A549 (cell line): ENCODE results near the gene RPL13. TPM values are rescaled to one million over a fixed set of nuclear protein-coding genes. Genes with fewer than 3 reads are reported as not detected.
A peak's percentile ranks its signal among the peaks of the same experiment; 100 is the strongest.

Experiments
- ATAC-seq, 2 experiments: fragments of 200-7000 bp in 1 of 2; fragments of >200 bp in 1 of 2; cut with Nextera tagmentation in 1 of 2; cut with Tn5 transposase in 1 of 2; 3 replicates each; pipeline versions ENCODE4 v1.8.0 to v1.9.1; 2018 to 2020; ENCODE audit warnings: mild to moderate bottlenecking in 1 of 2, moderate library complexity in 1 of 2
- CTCF ChIA-PET: fragments of 300-600 bp; sonication (Branson Sonifier 250); formaldehyde crosslinking; extraction: SDS; loops from one replicate; lab custom pipeline; 2021; ENCODE audit warnings: antibody characterized with exemption, inconsistent platforms; lab: Yijun Ruan, JAX
- POLR2A ChIA-PET: fragments of 350-600 bp; formaldehyde crosslinking; extraction: SDS; loops from one replicate; lab custom pipeline; 2021; ENCODE audit warnings: antibody characterized with exemption, inconsistent platforms; lab: Yijun Ruan, JAX
- DNase-seq, 2 experiments: peaks; one replicate each; pipeline versions ENCODE4 v3.0.0 to v3.0.0-alpha.2; 2011 to 2016; ENCODE audit warnings: low read depth in 1 of 2, low spot score in 1 of 2
- FAIRE-seq: peaks from 2 replicates; lab custom pipeline; 2011; peaks lifted over from hg19 to GRCh38; lab: Jason Lieb, UNC
- H3K27ac ChIP-seq, 2 experiments: fragments of >200 bp; sonication (Bioruptor Twin); formaldehyde crosslinking; 3 replicates each; pipeline ENCODE4 v1.5.1; 2016 to 2017
- H3K4me1 ChIP-seq: fragments of >200 bp; sonication (Bioruptor Twin); formaldehyde crosslinking; 3 replicates; pipeline ENCODE4 v1.6.1; 2016
- H3K4me2 ChIP-seq: fragments of >200 bp; sonication (Bioruptor Twin); formaldehyde crosslinking; 3 replicates; pipeline ENCODE4 v1.6.1; 2016
- H3K4me3 ChIP-seq: fragments of >200 bp; sonication (Bioruptor Twin); formaldehyde crosslinking; 3 replicates; pipeline ENCODE4 v1.5.1; 2016
- H3K9me3 ChIP-seq: fragments of >200 bp; sonication (Bioruptor Twin); formaldehyde crosslinking; 3 replicates; pipeline ENCODE4 v1.6.1; 2016
- BHLHE40 ChIP-seq: IDR thresholded peaks from 2 replicates; pipeline ENCODE4 v1.6.1; 2012; ENCODE audit warnings: low read depth, low read length, inconsistent platforms
- CBX8 ChIP-seq: fragments of 200-600 bp; sonication (generic); IDR thresholded peaks from 2 replicates; pipeline ENCODE4 v1.6.1; 2016
- CTCF ChIP-seq: fragments of >200 bp; sonication (Bioruptor Twin); formaldehyde crosslinking; IDR thresholded peaks from 3 replicates; pipeline ENCODE4 v1.5.1; 2016
- FOSB ChIP-seq: fragments of 250-450 bp; sonication (Bioruptor Pico); IDR thresholded peaks from 2 replicates; pipeline ENCODE4 v1.5.0; 2020; ENCODE audit warnings: mild to moderate bottlenecking, moderate library complexity
- GATA3 ChIP-seq: IDR thresholded peaks from 2 replicates; pipeline ENCODE4 v1.6.1; 2012; ENCODE audit warnings: borderline replicate concordance
- HEYL ChIP-seq: fragments of 250-450 bp; sonication (Bioruptor Pico); IDR thresholded peaks from 2 replicates; pipeline ENCODE4 v1.8.0; 2021; ENCODE audit warnings: mild to moderate bottlenecking, moderate library complexity
- HOXB13 ChIP-seq: fragments of 250-450 bp; sonication (Bioruptor Pico); IDR thresholded peaks from 2 replicates; pipeline ENCODE4 v1.5.0; 2020; ENCODE audit warnings: low read depth, mild to moderate bottlenecking, moderate library complexity
- MAFK ChIP-seq: fragments of 450-650 bp; IDR thresholded peaks from 2 replicates; pipeline ENCODE4 v1.6.1; 2014; ENCODE audit not compliant: partially characterized antibody
- MAZ ChIP-seq: fragments of 150-350 bp; IDR thresholded peaks from 2 replicates; pipeline ENCODE4 v1.6.1; 2014; ENCODE audit warnings: antibody characterized with exemption, low read depth, low read length, borderline replicate concordance
- TP53 ChIP-seq: fragments of 250-450 bp; sonication (Bioruptor Pico); IDR thresholded peaks from 2 replicates; pipeline ENCODE4 v1.5.0; 2021; ENCODE audit warnings: mild to moderate bottlenecking, moderate library complexity
- USF2 ChIP-seq: fragments of 450-650 bp; IDR thresholded peaks from 2 replicates; pipeline ENCODE4 v1.6.1; 2014; ENCODE audit warnings: antibody characterized with exemption
- WGBS: methylation state at CpG from one replicate; pipeline ENCODE4 v1.1.6; 2017; ENCODE audit errors: missing lambda C conversion rate; 5-methylcytosine and 5-hydroxymethylcytosine counted together
- polyA plus RNA-seq, 4 experiments: library from polyadenylated mRNA; depleted of rRNA in 3 of 4; stranded (reverse); fragments of >200 nt; fragmentation: RNase III in 1 of 4; extraction: RNeasy Plus Mini Kit Qiagen cat#74134 plus additional on column Dnase treatment in 1 of 4; gene quantifications; 2 replicates in 3 of 4; 3 replicates in 1 of 4; pipeline ENCODE4 v1.2.3, GENCODE V29; 2011 to 2017
- TF ChIP-seq, protein P1 (sequence below): IDR thresholded peaks from 2 replicates; pipeline ENCODE4 v1.6.1; 2012
- TF ChIP-seq, protein P2 (sequence below): fragments of >200 bp; sonication (Bioruptor Twin); formaldehyde crosslinking; IDR thresholded peaks from 3 replicates; pipeline ENCODE4 v1.6.1; 2016
- TF ChIP-seq, protein P3 (sequence below): IDR thresholded peaks from 2 replicates; pipeline ENCODE4 v1.6.1; 2012; ENCODE audit warnings: low read depth, borderline replicate concordance

RPL13 gene
- polyA plus RNA-seq, 2 of the 4 experiments (the other 2 are of a cell fraction): 2,911 to 3,044 TPM

- 0 out of 6 replicates have a peak overlapping the region, but pooled peaks of 1 of the 2 experiments have one; percentile 24 for H3K27ac ChIP-seq
- ChIA-PET POLR2A (no interaction called here), CTCF (interaction anchor here (0.8 to 1.7 kb wide), 5 partner anchors 15 to 104 kb away, joined by 3 to 4 read pairs (median 3); no protein-coding TSS in a partner anchor)
- TF ChIP-seq, protein P1, sequence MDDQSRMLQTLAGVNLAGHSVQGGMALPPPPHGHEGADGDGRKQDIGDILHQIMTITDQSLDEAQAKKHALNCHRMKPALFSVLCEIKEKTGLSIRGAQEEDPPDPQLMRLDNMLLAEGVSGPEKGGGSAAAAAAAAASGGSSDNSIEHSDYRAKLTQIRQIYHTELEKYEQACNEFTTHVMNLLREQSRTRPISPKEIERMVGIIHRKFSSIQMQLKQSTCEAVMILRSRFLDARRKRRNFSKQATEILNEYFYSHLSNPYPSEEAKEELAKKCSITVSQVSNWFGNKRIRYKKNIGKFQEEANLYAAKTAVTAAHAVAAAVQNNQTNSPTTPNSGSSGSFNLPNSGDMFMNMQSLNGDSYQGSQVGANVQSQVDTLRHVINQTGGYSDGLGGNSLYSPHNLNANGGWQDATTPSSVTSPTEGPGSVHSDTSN: no peak
- TF ChIP-seq, protein P2, sequence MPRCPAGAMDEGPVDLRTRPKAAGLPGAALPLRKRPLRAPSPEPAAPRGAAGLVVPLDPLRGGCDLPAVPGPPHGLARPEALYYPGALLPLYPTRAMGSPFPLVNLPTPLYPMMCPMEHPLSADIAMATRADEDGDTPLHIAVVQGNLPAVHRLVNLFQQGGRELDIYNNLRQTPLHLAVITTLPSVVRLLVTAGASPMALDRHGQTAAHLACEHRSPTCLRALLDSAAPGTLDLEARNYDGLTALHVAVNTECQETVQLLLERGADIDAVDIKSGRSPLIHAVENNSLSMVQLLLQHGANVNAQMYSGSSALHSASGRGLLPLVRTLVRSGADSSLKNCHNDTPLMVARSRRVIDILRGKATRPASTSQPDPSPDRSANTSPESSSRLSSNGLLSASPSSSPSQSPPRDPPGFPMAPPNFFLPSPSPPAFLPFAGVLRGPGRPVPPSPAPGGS: no peak
- TF ChIP-seq, protein P3, sequence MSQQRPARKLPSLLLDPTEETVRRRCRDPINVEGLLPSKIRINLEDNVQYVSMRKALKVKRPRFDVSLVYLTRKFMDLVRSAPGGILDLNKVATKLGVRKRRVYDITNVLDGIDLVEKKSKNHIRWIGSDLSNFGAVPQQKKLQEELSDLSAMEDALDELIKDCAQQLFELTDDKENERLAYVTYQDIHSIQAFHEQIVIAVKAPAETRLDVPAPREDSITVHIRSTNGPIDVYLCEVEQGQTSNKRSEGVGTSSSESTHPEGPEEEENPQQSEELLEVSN: no peak
- TF ChIP-seq TP53 (CRISPR knock-in tag): no peak
- TF ChIP-seq HOXB13 (CRISPR knock-in tag): no peak
- no peak for TF ChIP-seq CTCF
- peak; percentile 79 for TF ChIP-seq MAFK
- no peak for TF ChIP-seq CBX8
- no peak for TF ChIP-seq USF2
- 92% methylated on average over 13 of the region's 25 CpGs for WGBS
- DNase-seq (no peak), FAIRE-seq (no peak), ATAC-seq (no peak)
- H3K4me1 ChIP-seq: peaks cover 16% of the 10 kb centered on the region
- H3K4me3 ChIP-seq: no peak overlapping the region
- no peak overlapping the region for H3K4me2 ChIP-seq
- H3K9me3 ChIP-seq: no peaks in the 10 kb centered on the region
Observed at GRCh38 chr16:89596061-89596689, 35.7 kb downstream of the RPL13 start.

DNA sequence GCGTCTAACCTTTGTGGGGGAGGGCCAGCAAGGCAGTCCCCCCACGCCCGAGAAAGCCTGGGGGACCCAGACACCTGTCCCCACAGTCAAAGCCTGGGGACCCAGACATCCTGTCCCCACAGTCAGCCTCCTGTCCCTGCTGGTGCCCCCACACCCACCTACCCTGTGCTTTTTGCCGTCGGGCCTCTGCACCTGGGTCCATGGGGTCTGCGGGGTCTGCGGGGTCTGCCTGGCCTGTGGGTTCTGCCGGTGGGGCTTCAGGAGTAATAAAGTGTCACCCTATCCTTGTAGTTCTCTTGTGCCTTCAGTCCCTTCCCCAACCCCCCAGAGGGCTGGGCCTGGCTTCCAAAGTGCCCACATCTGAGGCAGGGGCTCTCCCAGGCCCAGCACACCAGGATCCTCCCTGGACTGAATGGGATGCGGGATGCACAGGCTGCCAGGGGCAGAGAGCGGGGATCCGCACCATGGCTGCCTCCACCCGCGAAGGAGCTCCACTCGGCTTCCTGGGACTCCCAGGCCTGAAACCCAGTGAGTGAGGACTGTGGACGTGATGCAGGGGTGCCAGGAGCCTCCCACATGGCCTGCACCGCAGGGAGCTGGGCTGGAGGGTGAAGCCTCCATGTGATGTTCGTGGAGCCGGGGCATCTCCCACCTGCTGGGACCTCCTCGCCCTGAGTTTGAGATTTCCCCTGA, 36.6 kb downstream of the RPL13 start:
- POLR2A ChIA-PET: no interaction called here
- no peak overlapping the region for H3K4me3 ChIP-seq
- TF ChIP-seq, protein P1: peak; percentile 50; the same call in 1 of the 2 replicates
- TF ChIP-seq BHLHE40 (no peak), HEYL (CRISPR knock-in tag) (no peak), MAZ (no peak), FOSB (CRISPR knock-in tag) (no peak), GATA3 (no peak)
- CTCF ChIA-PET: interaction anchor here (0.9 to 1.7 kb wide), 3 partner anchors 14 to 103 kb away, joined by 3 to 4 read pairs (median 4); no protein-coding TSS in a partner anchor
- WGBS: 72% methylated on average over 15 of the region's 19 CpGs
- H3K4me1 ChIP-seq: peaks cover 20% of the 10 kb centered on the region
- H3K9me3 ChIP-seq: no peaks in the 10 kb centered on the region
- ATAC-seq: peak; percentile 2 to 11; a peak in 3 of 6 replicates
- DNase-seq: peak in 1 of 2 experiments; percentile 49
- H3K27ac ChIP-seq: peak overlapping the region in 1 of 2 experiments; percentile 37; a peak in 2 of 6 replicates
- no peak for FAIRE-seq
- H3K4me2 ChIP-seq: no peak overlapping the region
